ENCODE measurements around the gene SPTBN1. TPM values are rescaled to one million over a fixed set of nuclear protein-coding genes. Genes with fewer than 3 reads are reported as not detected.

SPTBN1 gene
- total RNA-seq, 1 donor from 2014 or later = 391 TPM

DNA sequence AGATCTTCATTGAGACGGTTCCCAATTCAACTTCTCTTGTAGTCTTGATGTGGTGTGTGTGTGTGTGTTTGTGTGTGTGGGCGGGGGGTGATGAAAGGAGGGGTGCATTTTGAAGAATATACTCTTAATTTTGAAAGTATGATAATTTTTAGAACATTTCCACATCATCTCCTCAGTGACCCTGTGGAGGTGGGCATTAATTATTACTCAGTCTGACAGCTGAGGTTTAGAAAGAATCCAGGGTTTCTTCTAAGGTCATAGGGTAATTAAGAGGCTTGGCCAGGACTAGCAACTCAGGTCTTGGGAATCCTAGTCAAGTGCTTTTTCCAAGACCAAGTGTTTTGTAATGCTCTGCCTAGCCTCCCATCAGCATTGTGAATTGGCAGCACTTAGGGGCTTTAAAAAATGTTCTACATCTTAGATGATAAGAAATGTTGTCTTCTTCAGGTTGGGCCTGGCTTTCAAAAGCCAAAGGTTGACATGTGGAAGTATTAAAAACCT lies 100.5 kb downstream of the SPTBN1 start:
- ATAC-seq (ENCODE audit: poor library complexity) (no peak), DNase-seq (no peak)
- intact Hi-C loops (cut with DNase I) = loop anchor here (10.0 kb wide), 1 partner anchor 58 kb away; no protein-coding TSS in a partner anchor

DNA sequence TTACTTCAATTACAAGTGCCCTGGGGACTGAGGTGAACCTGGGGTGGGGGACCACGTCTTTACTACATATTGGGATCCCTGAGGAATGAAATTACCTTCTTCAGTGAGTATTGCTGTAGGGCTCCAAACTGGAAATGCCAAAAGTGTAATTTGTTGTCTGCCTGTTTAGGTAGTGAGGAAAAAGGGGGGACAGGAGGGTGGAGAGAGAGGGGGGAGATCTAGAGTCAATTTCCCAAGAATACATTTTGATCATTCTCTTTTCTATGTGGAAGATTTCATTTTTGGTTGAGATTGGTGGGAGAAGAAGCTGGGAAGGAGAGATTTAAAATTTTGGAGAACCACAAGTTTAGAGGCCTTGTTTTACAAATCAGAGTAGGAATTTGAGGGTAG lies 101.1 kb downstream of the SPTBN1 start:
- ATAC-seq (ENCODE audit: poor library complexity) = no peak
- DNase-seq = no peak
- intact Hi-C loops (cut with DNase I) = loop anchor here (10.0 kb wide), 1 partner anchor 58 kb away; no protein-coding TSS in a partner anchor

DNA sequence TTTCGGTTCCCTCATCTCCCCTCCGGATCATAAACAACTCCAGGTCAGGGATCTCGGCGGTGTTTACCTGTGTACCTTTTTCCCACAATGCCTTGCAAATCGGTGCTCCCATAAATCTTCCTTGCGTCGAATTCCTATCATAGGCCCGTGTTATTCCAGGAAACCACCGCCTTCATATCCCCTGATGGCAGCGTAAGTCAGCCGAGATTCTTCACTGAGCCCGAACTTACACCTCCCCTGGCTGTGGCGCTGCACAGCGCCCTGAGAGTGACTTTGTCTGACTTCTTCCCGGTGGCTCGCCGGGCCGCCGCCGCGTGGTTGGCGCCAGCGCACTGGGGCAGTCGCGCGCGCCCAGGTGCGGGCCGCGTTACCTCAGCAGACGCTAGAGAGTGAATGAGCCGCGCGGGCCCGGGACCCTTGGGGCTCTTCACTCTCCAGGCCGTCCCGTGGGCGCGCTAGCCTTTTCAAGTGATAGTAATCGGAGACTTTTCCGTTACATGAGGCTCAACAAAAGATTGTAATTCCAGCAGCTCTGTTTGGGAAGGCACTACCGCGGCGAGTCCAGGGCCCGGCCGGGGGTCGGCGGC lies 101.6 kb downstream of the SPTBN1 start:
- DNase-seq (peak; percentile 74), ATAC-seq (ENCODE audit: poor library complexity) (peak; percentile 72)
- intact Hi-C loops (cut with DNase I) = loop anchor here (10.0 kb wide), 1 partner anchor 57 kb away; no protein-coding TSS in a partner anchor

DNA sequence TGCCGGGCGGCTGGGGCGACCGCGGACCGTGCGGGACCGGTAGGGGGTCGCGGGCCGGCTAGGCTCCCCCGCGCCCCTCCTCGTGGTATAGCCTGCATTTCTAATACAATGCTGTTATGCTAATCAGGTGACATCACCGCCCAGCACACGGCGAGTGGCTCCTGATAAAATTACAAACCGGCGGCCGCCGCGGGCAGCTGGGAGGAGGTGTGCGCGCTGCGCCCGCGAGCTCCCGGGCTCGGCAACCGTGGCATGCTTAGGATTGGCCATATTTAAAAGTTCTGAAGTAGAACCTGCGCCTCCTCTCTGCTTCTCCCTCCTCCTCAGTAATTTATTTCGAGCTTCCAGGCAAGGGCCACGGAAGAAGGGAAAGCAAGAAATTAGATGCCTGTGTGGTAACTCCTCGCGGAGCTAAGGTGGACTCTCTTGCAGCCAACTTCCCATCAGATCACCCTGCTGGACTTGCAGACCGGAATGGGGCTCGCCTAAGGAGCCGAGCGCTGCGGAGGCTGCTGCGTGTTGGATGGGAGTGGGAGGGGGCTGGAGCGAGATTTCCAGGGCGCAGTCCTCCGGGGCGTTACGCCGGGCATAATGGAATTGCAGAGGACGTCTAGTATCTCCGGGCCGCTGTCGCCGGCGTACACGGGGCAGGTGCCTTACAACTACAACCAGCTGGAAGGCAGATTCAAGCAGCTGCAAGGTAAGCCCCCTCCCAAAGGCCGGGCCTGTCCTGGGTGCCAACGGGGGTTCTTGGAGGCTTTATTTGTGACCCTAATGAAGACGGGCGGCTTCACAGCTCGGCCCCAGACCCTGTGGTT lies 102.3 kb downstream of the SPTBN1 start:
- ATAC-seq (ENCODE audit: poor library complexity) (peak; percentile 67), DNase-seq (peak; percentile 70)
- intact Hi-C loops (cut with DNase I) = loop anchor here (10.0 kb wide), 1 partner anchor 56 kb away; no protein-coding TSS in a partner anchor

DNA sequence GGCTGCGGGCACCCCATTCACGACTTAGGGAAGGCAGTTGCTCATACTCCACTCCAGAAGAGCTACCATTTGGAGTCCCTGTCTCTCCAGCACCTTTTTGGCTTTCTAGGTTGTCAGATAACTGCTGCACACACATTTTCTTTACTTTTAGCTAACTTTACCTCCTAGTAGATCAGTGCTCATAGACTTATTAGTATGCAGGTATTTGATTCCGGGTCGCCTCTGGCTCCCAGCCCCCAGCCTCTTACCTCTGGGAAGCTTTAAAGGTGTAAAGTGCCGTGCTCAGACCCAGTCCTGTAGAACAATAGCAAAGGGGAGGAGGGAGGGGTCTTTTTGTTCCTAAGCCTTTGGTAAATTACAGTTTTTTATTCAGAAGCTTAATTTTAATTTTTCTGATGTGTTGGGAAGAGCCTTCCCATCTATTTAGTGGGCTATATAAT lies 102.9 kb downstream of the SPTBN1 start:
- DNase-seq (no peak), ATAC-seq (ENCODE audit: poor library complexity) (no peak)
- intact Hi-C loops (cut with DNase I) = loop anchor here (10.0 kb wide), 1 partner anchor 56 kb away; no protein-coding TSS in a partner anchor

DNA sequence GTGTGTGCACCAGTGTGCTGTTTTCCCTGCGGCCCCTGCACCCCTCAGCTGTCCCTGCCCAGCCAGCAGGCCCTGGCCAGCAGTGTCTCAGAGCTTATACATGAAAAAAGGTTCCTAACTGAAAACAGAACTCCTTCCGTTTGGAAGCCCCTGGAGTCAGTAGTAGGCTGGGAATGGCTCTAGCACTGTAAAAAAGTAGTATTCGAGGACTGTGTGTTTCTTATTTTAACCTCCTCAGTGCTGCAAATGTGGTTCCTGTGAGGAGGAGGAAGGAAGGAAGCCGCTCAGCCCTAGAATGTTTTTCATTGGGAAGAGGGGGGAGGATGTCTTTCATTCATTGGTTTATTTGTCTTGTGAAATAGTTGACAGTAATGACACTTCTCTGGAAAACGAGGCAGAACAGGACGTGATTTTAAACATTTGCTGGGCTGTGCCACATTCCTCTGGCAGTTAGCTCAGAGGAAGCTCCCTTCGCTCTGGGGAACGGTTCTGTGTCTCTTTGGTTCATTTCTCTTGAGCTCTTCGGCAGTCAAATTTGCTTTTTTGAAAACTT lies 103.5 kb downstream of the SPTBN1 start:
- DNase-seq (no peak), ATAC-seq (ENCODE audit: poor library complexity) (peak; percentile 50)
- intact Hi-C loops (cut with DNase I) = loop anchor here (10.0 kb wide), 1 partner anchor 55 kb away; no protein-coding TSS in a partner anchor

DNA sequence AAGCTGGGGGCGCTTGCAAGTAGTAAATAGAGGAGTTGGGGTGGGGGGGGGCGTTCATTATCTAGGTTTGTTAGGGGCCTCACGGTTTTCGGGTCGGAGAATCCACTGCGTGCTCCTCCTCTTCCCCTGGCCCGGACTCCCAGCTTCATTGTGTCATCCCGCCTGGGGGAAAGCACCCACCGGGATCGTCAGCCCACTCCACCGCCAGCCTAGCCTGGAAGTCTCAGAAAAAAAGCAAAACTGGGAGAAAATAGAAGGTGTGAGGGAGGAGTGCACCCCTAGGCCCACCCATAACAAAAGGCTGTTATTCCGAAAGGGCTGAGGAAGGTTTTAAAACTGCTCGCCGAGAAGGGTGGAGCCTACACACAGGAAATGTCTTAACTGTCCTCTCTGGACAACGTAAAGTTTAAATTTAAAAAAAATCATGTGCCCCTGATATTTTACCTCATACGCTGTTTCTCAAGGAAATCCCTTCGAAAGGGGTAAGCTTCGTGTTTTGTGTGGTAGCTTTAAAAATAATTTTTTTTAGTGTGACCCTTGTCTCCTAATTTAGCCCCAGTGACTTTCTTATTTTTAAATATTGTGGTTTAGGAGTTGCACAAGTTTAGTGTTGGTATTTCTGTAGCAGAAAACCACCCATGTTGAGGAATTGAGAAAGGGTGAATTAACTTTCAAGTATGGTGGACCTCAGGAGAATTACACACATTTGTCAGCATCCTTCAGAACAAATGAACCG lies 104.2 kb downstream of the SPTBN1 start:
- intact Hi-C loops (cut with DNase I) = no loop called here
- ATAC-seq (ENCODE audit: poor library complexity) (peak; percentile 35), DNase-seq (peak; percentile 56)

DNA sequence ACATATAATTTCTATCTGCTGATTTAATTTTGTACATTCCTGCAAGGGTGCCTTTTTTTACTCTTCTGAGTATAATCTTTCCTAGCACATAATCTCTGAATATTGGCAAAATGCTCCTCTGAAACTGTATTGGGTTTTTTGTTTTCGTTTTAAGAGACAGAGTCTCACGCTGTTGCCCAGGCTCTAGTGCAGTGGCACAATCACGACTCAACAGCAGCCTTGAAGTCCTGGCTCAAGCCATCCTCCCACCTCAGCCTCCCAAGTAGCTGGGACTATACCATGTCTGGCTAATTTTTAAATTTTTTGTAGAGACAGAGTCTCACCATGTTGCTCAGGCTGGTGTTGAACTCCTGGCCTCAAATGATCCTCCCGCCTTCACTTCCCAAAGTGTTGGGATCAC lies 104.9 kb downstream of the SPTBN1 start:
- ATAC-seq (ENCODE audit: poor library complexity) (no peak), DNase-seq (no peak)
- intact Hi-C loops (cut with DNase I) = no loop called here

DNA sequence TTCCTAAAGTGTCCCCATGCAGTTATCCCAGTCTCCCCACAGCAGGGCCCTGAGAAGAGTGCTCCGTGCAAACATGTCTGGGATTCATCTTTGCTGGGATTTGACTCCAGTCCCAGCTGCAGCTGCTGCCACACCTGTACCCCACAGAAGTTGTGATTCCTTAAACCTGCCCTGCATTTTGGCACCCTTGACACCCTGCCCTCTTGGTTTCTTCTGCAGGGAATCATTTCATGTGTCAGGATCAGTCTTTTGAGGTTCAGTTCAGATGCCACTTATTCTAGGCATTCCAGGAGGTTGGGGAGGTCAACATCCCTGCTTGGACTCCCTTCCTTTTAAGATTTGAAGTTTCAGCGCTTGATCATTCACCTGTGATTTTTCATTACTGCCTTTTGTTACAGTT lies 108.3 kb downstream of the SPTBN1 start:
- intact Hi-C loops (cut with DNase I) = no loop called here
- DNase-seq (no peak), ATAC-seq (ENCODE audit: poor library complexity) (no peak)

DNA sequence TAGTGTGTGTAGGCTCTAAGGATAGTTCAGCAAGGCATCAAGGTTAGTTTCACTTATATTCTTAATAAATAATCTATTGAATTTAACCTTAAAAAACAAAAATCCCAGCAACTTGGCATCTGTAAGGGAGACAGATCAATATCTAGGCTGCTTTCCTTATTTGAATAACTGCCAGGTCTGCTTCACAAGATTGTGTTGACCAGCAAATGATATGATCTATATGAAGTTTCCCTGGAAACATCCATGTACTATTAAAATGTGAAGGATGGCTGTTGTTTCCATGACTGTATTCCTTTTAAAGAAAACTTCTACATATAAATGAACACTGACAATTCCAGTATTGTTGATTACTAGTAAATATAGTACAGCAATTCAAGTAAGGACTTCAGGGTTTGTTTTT lies 109.4 kb downstream of the SPTBN1 start:
- ATAC-seq (ENCODE audit: poor library complexity) (no peak), DNase-seq (no peak)
- intact Hi-C loops (cut with DNase I) = no loop called here

DNA sequence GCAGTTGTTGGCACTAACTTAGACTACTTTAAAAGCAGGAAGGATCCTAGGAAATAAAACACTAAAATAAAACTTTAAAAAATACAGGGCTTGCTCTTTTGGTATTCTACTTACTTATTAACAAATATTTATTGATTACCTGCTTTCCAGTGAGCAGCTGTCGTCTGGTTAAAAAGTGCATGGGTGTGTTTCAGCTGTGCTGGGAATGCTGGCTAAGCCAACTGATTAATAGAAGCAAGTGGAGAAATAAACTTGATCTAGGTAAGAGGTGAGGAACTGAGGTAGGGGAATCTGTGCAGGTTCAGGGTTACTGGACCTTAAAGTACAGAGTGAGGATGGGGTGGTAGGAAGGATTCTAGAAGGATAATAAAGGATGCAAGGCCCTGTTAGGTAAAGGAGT lies 110.8 kb downstream of the SPTBN1 start:
- ATAC-seq (ENCODE audit: poor library complexity) (no peak), DNase-seq (no peak)
- intact Hi-C loops (cut with DNase I) = no loop called here

DNA sequence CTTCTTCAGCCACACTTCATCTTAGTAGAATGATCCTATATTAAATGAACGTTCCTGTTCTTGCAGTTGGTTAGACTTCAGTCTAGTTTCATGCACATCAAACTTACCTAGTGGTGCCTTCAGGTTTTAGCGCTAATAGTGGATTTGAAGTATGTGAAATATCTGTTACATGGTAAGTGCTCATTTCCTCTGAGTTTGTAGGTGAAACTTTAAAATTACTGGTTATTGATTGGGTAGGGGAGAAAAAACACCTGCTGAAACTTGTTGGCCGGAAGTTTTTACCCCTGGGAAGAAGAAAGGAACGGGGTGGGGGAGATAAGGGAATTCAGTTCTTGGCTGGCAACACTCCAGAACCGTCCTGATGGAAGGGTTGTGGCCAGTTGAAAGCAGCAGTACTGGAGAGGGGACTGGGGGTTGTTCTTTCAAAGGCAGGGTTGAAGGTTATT lies 112.8 kb downstream of the SPTBN1 start:
- no peak for ATAC-seq (ENCODE audit: poor library complexity)
- intact Hi-C loops (cut with DNase I) = no loop called here

DNA sequence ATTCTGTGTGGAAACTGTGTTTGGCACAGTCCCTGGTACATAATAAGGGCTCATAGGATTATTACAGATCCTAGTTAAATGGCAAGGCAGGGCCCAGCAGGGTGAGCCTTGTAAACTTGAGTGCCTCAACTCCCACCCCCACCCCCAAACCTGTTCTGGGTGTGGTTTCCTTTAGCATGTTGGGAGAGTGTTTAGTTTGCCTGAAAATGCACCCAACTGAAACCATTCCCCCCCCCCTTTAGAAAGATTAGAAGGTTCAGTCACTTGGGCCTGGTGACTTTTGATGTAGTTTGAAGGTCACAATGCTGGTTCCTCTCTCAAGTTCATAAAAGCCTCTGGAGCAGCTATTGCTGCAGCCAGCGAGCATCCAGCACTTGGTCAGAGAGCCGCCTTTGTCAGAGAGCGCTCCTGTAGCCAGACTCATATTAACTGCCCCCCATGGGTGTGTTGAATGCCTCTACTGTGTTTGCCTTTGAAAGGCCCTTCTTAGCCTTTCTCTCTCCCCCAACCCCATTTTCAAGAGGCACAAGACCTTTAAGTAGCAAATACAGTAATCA lies 113.7 kb downstream of the SPTBN1 start:
- intact Hi-C loops (cut with DNase I) = no loop called here
- no peak for ATAC-seq (ENCODE audit: poor library complexity)
- no peak for DNase-seq

More for the DNA sequence above, 112.8 kb downstream of the SPTBN1 start:
- DNase-seq = no peak

DNA sequence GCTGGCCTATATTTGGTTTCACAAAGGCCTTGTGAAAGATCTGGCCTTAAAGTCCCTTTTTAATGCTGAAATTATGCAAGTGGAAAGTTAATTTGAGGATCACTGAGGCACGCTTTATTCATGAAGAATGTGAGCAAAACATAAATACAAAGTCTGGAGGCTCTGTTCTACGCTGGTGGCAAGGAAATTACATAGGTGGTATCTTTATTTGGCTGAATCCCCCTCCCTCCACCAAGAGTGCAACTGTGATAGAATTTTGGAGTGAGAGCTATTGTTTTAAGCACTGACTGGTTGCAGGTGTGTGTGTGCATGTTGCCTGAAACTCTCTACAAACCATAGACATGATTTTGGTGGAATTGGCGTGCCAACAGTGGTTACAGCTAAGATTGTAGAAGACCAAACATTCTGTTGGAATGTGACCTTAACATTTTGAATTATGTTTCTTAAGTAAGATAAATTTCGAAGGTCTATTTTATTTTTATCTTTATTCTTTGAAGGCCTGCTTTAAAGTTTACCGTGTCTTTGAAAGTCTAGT lies 114.3 kb downstream of the SPTBN1 start:
- intact Hi-C loops (cut with DNase I) = no loop called here
- DNase-seq (no peak), ATAC-seq (ENCODE audit: poor library complexity) (no peak)

DNA sequence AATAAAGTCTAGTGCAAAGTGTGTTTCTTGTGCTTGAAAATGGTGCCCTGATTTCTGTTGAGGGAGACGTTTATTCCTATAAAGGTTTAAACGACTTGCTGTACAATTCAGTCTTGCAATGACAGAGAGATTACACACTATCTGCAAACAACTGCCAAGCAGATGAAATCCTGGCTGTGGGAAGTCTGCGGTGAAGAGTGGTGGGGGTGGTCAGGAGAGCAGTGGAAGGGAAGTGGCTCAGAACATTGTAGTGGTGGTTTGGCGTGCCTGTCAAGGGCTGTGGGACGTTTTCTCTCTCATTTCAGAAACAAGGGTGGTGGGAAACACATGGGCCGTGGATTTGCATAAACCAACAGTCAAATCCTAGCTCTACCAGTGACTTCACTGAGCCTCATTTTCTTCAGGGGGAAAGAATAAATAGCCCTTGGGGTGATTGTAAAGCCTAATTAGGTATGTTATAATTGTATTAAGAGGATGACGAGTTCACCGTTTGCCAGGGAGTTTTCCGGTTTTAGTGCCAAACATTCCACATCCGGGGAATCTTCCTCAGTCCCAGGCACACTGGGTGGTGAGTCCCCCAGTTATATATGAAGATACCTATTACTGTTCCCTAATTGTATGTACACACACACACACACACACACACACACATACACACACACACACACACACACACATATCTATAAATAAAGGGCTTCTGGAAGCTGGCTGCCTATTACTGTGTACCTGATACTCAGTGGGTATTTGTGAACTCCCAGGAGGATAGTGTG lies 115.0 kb downstream of the SPTBN1 start:
- intact Hi-C loops (cut with DNase I) = no loop called here
- DNase-seq (peak; percentile 56), ATAC-seq (ENCODE audit: poor library complexity) (peak; percentile 71)

DNA sequence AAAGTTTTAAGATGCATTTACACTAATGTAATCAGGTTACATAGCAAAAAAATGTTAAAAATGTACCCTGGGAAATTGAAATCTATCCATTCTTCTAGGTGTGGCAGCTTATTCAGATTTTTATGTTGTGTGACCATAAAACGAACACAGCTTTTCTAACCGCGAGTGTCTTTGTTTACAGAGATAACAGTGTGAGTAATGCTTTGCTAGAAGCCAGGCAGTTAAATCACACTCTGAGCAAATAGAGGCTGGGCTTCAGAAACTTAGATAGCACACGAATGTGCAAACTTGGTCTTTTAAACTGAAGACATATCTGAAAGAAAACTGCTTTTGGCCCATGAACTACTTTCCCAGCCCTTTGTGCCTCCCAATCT lies 116.1 kb downstream of the SPTBN1 start:
- intact Hi-C loops (cut with DNase I) = no loop called here
- DNase-seq = no peak
- peak; percentile 40 for ATAC-seq (ENCODE audit: poor library complexity)

DNA sequence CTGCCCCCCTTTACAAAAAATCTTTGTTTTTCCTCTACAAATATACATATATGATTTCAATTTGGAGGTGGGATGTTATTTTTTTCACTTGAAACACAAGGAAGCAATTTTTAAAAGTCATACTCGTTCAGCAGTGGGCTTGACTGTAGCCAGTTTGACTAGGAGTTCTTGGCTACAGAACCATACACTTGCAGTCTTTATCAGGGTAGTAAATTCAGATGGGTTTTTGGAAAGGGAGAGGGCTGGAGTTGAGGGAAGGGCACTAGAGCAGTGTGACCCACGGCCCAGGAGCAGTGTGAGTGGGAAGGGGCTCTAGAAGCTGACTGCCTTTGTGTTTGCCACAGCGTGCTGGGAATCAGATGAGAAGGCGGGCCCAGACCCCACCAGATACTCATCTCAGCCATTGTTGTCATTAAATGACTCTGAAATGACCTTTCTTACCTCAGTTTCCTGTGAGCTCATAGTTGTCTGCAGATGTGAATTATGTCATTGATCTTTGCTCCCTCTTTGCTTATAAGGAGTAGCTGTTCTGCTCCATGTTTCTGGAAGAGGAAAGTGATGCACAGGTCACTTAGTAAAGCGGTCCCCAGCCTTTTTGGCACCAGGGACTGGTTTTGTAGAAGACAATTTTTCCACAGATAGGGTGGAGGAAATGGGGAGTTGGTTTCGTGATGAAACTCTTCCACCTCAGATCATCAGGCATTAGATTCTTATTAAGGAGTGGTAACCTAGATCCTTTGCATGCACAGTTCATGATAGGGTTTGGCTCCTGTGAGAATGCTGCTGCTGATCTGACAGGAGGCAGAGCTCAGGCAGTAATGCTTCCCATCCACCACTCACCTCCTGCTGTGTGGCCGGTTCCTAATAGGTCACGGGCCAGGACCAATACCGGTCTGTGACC lies 116.8 kb downstream of the SPTBN1 start:
- ATAC-seq (ENCODE audit: poor library complexity) = no peak
- intact Hi-C loops (cut with DNase I) = no loop called here
- DNase-seq = no peak
